WTC11 (cell line): ENCODE measurements around the gene C1orf198. TPM values are rescaled to one million over a fixed set of nuclear protein-coding genes. Genes with fewer than 3 reads are reported as not detected.

Experiments
- ATAC-seq: fragments of 200-7000 bp; cut with Tn5 transposase; 2 replicates; pipeline ENCODE4 v1.10.0; 2021; ENCODE audit warnings: mild to moderate bottlenecking, moderate library complexity
- CTCF ChIA-PET: fragments of 300-600 bp; sonication (Branson Sonifier 250); formaldehyde crosslinking; loops from one replicate; lab custom pipeline; 2021; ENCODE audit warnings: antibody characterized with exemption; lab: Charles Lee
- POLR2A ChIA-PET: fragments of 350-600 bp; sonication (Branson Sonifier 250); formaldehyde crosslinking; loops from one replicate; lab custom pipeline; 2021; ENCODE audit warnings: antibody characterized with exemption; lab: Charles Lee
- DNase-seq: peaks from one replicate; pipeline ENCODE4 v3.0.0; 2021; ENCODE audit warnings: low spot score
- H3K27ac Mint-ChIP-seq: 2 replicates; pipeline ENCODE4 v1.8.0; 2021; ENCODE audit warnings: mixed read lengths
- H3K27me3 Mint-ChIP-seq: 2 replicates; pipeline ENCODE4 v1.8.0; 2021; ENCODE audit warnings: low read depth, mild to moderate bottlenecking, moderate library complexity, mixed read lengths
- H3K36me3 Mint-ChIP-seq: 2 replicates; pipeline ENCODE4 v1.8.0; 2021; ENCODE audit warnings: mixed read lengths
- H3K4me1 Mint-ChIP-seq: 2 replicates; pipeline ENCODE4 v1.8.0; 2022; ENCODE audit warnings: mixed read lengths
- H3K4me3 Mint-ChIP-seq: 2 replicates; pipeline ENCODE4 v1.8.0; 2021; ENCODE audit warnings: mild to moderate bottlenecking, moderate library complexity, mixed read lengths
- H3K9me3 Mint-ChIP-seq: 2 replicates; pipeline ENCODE4 v1.8.0; 2021; ENCODE audit warnings: mixed read lengths
- CDX4 ChIP-seq: fragments of 250-450 bp; sonication (Bioruptor Pico); IDR thresholded peaks from 2 replicates; pipeline ENCODE4 v1.9.0; 2021; ENCODE audit warnings: moderate library complexity, mild to moderate bottlenecking, inconsistent platforms, borderline replicate concordance
- ETV6 ChIP-seq: sonication (generic); formaldehyde crosslinking; IDR thresholded peaks from 2 replicates; pipeline ENCODE4 v1.8.1; 2022; ENCODE audit warnings: mild to moderate bottlenecking, missing genetic modification reagents
- FOXP1 ChIP-seq: sonication (generic); formaldehyde crosslinking; IDR thresholded peaks from 2 replicates; pipeline ENCODE4 v1.8.0; 2022; ENCODE audit warnings: missing genetic modification reagents, mild to moderate bottlenecking, moderate library complexity, borderline replicate concordance
- GABPB1 ChIP-seq: sonication (generic); formaldehyde crosslinking; IDR thresholded peaks from 2 replicates; pipeline ENCODE4 v1.8.1; 2023; ENCODE audit warnings: mild to moderate bottlenecking, missing genetic modification reagents
- JAZF1 ChIP-seq: fragments of 250-450 bp; sonication (Bioruptor Pico); IDR thresholded peaks from 2 replicates; pipeline ENCODE4 v1.9.0; 2021; ENCODE audit warnings: moderate library complexity, mild to moderate bottlenecking, inconsistent platforms
- MYBL2 ChIP-seq: sonication (generic); formaldehyde crosslinking; IDR thresholded peaks from 2 replicates; pipeline ENCODE4 v1.8.1; 2023; ENCODE audit warnings: mild to moderate bottlenecking, moderate library complexity, missing genetic modification reagents
- NR2C2 ChIP-seq: sonication (generic); formaldehyde crosslinking; IDR thresholded peaks from 2 replicates; pipeline ENCODE4 v1.8.0; 2022; ENCODE audit warnings: mild to moderate bottlenecking, missing genetic modification reagents
- RELA ChIP-seq: sonication (generic); formaldehyde crosslinking; IDR thresholded peaks from 2 replicates; pipeline ENCODE4 v1.8.1; 2022; ENCODE audit warnings: missing genetic modification reagents, mild to moderate bottlenecking, borderline replicate concordance
- SOX15 ChIP-seq: fragments of 250-450 bp; sonication (Bioruptor Pico); IDR thresholded peaks from 2 replicates; pipeline ENCODE4 v1.9.0; 2021; ENCODE audit warnings: mild to moderate bottlenecking
- SP1 ChIP-seq: sonication (generic); formaldehyde crosslinking; conservative IDR thresholded peaks from 2 replicates; pipeline ENCODE4 v1.8.1; 2022; ENCODE audit warnings: missing genetic modification reagents
- STAT6 ChIP-seq: sonication (generic); formaldehyde crosslinking; conservative IDR thresholded peaks from 2 replicates; pipeline ENCODE4 v1.8.1; 2023; ENCODE audit warnings: mild to moderate bottlenecking, low read depth, missing genetic modification reagents, moderate library complexity
- USF1 ChIP-seq: sonication (generic); formaldehyde crosslinking; IDR thresholded peaks from 2 replicates; pipeline ENCODE4 v1.8.0; 2022; ENCODE audit warnings: mild to moderate bottlenecking, missing genetic modification reagents
- ZBTB21 ChIP-seq: sonication (generic); formaldehyde crosslinking; IDR thresholded peaks from 2 replicates; pipeline ENCODE4 v1.8.1; 2023; ENCODE audit warnings: mild to moderate bottlenecking, missing genetic modification reagents, borderline replicate concordance
- ZBTB43 ChIP-seq: sonication (generic); formaldehyde crosslinking; IDR thresholded peaks from 2 replicates; pipeline ENCODE4 v1.8.1; 2023; ENCODE audit warnings: mild to moderate bottlenecking, missing genetic modification reagents
- ZNF121 ChIP-seq: sonication (generic); formaldehyde crosslinking; IDR thresholded peaks from 2 replicates; pipeline ENCODE4 v1.8.0; 2023; ENCODE audit warnings: missing genetic modification reagents
- ZNF138 ChIP-seq: sonication (generic); formaldehyde crosslinking; conservative IDR thresholded peaks from 2 replicates; pipeline ENCODE4 v1.8.1; 2022; ENCODE audit warnings: mild to moderate bottlenecking, moderate library complexity, missing genetic modification reagents
- ZNF219 ChIP-seq: sonication (generic); formaldehyde crosslinking; IDR thresholded peaks from 2 replicates; pipeline ENCODE4 v1.8.0; 2023; ENCODE audit warnings: missing genetic modification reagents, mild to moderate bottlenecking, borderline replicate concordance
- ZNF263 ChIP-seq: sonication (generic); formaldehyde crosslinking; IDR thresholded peaks from 2 replicates; pipeline ENCODE4 v1.8.1; 2022; ENCODE audit warnings: low read depth, mild to moderate bottlenecking, moderate library complexity, missing genetic modification reagents
- ZNF425 ChIP-seq: fragments of 250-450 bp; sonication (Bioruptor Pico); conservative IDR thresholded peaks from 2 replicates; pipeline ENCODE4 v1.9.0; 2021; ENCODE audit warnings: mild to moderate bottlenecking
- ZNF671 ChIP-seq: fragments of 250-450 bp; sonication (Bioruptor Pico); IDR thresholded peaks from 2 replicates; pipeline ENCODE4 v1.8.0; 2021; ENCODE audit warnings: mild to moderate bottlenecking
- ZSCAN18 ChIP-seq: fragments of 250-450 bp; sonication (Bioruptor Pico); IDR thresholded peaks from 2 replicates; pipeline ENCODE4 v2.1.2; 2022; ENCODE audit warnings: mild to moderate bottlenecking, moderate library complexity
- total RNA-seq: library from RNA; stranded (reverse); gene quantifications from 3 replicates; pipeline ENCODE4 v1.2.3, GENCODE V29; 2021

C1orf198 gene
- total RNA-seq, 1 experiment from 2014 or later = 26.9 TPM

- CTCF ChIA-PET = interaction anchor here (1.6 kb wide), 1 partner anchor 28 kb away, joined by 4 read pairs; no protein-coding TSS in a partner anchor
- H3K27ac Mint-ChIP-seq = no peak overlapping the region
These were observed 34.8 kb downstream of the C1orf198 start for GRCh38 chr1:230833511-230833910.

GRCh38 chr1:230832476-230832875 lies 35.8 kb downstream of the C1orf198 start:
- POLR2A ChIA-PET = no interaction called here
- no peaks in the 10 kb centered on the region for H3K27me3 Mint-ChIP-seq

More at GRCh38 chr1:230833511-230833910, 34.8 kb downstream of the C1orf198 start:
- Mint-ChIP-seq H3K27me3 (no peaks in the 10 kb centered on the region), H3K4me3 (no peak overlapping the region), H3K36me3 (peaks cover 4% of the 10 kb centered on the region; the same call in 1 of the 2 replicates), H3K4me1 (no peaks in the 10 kb centered on the region), H3K9me3 (no peaks in the 10 kb centered on the region)
- DNase-seq (no peak), ATAC-seq (no peak)
- TF ChIP-seq ZNF219 (CRISPR knock-in tag) (no peak), STAT6 (CRISPR knock-in tag) (no peak), SOX15 (CRISPR knock-in tag) (no peak), FOXP1 (CRISPR knock-in tag) (no peak), RELA (CRISPR knock-in tag) (no peak), ZNF671 (no peak), SP1 (CRISPR knock-in tag) (no peak), ZBTB21 (no peak), JAZF1 (CRISPR knock-in tag) (no peak), GABPB1 (CRISPR knock-in tag) (no peak), NR2C2 (CRISPR knock-in tag) (no peak), ZBTB43 (CRISPR knock-in tag) (no peak), ZNF138 (no peak), CDX4 (CRISPR knock-in tag) (no peak)
- POLR2A ChIA-PET = no interaction called here

More at GRCh38 chr1:230832476-230832875, 35.8 kb downstream of the C1orf198 start:
- no peak for TF ChIP-seq NR2C2 (CRISPR knock-in tag)
- no peak for TF ChIP-seq ZSCAN18 (CRISPR knock-in tag)
- TF ChIP-seq ZNF263 (CRISPR knock-in tag) = no peak
- no peak for TF ChIP-seq MYBL2 (CRISPR knock-in tag)
- TF ChIP-seq ETV6 = no peak
- no peak for TF ChIP-seq ZNF121
- no peak for TF ChIP-seq ZNF138
- no peak for TF ChIP-seq STAT6 (CRISPR knock-in tag)
- TF ChIP-seq ZNF219 (CRISPR knock-in tag) = no peak
- no peak for TF ChIP-seq ZNF425 (CRISPR knock-in tag)
- TF ChIP-seq USF1 = no peak
- TF ChIP-seq, all 79 proteins: peak for 0
- no peaks in the 10 kb centered on the region for H3K36me3 Mint-ChIP-seq
- H3K9me3 Mint-ChIP-seq = no peaks in the 10 kb centered on the region
- H3K4me1 Mint-ChIP-seq = no peaks in the 10 kb centered on the region
- ATAC-seq = no peak
- DNase-seq = no peak
- H3K27ac Mint-ChIP-seq = no peak overlapping the region
- H3K4me3 Mint-ChIP-seq = no peak overlapping the region
- CTCF ChIA-PET = no interaction called here
